SK-N-SH treated with all-trans-retinoic acid at 6 μM for 48 hours (cell line): Measurements from ENCODE around the gene TRPV4.

Experiments
- ATAC-seq: fragments of 200-7000 bp; cut with Tn5 transposase; 3 replicates; pipeline ENCODE4 v1.9.1; 2020; ENCODE audit warnings: mild to moderate bottlenecking, moderate library complexity
- BACH2 ChIP-seq: fragments of 250-450 bp; sonication (Bioruptor Pico); IDR thresholded peaks from 2 replicates; pipeline ENCODE4 v1.9.0; 2021; ENCODE audit warnings: mild to moderate bottlenecking, borderline replicate concordance
- CSDC2 ChIP-seq: fragments of 250-450 bp; sonication (Bioruptor Pico); IDR thresholded peaks from 2 replicates; pipeline ENCODE4 v1.5.0; 2020; ENCODE audit warnings: mild to moderate bottlenecking, moderate library complexity
- GLIS3 ChIP-seq: fragments of 250-450 bp; sonication (Bioruptor Pico); IDR thresholded peaks from 2 replicates; pipeline ENCODE4 v1.5.0; 2020; ENCODE audit warnings: mild to moderate bottlenecking, moderate library complexity
- ISL1 ChIP-seq: fragments of 250-450 bp; sonication (Bioruptor Pico); IDR thresholded peaks from 2 replicates; pipeline ENCODE4 v2.1.2; 2022; ENCODE audit warnings: mild to moderate bottlenecking, moderate library complexity
- OSR1 ChIP-seq: fragments of 250-450 bp; sonication (Bioruptor Pico); IDR thresholded peaks from 2 replicates; pipeline ENCODE4 v1.8.0; 2022; ENCODE audit warnings: moderate library complexity, mild to moderate bottlenecking, inconsistent platforms
- RARB ChIP-seq: fragments of 250-450 bp; sonication (Bioruptor Pico); IDR thresholded peaks from 2 replicates; pipeline ENCODE4 v1.8.0; 2021; ENCODE audit warnings: mild to moderate bottlenecking, moderate library complexity
- TOX ChIP-seq: fragments of 250-450 bp; sonication (Bioruptor Pico); IDR thresholded peaks from 2 replicates; pipeline ENCODE4 v1.8.0; 2021; ENCODE audit warnings: mild to moderate bottlenecking, moderate library complexity, borderline replicate concordance
- ZC3H10 ChIP-seq: fragments of 250-450 bp; sonication (Bioruptor Pico); IDR thresholded peaks from 2 replicates; pipeline ENCODE4 v1.5.1; 2021; ENCODE audit warnings: mild to moderate bottlenecking, moderate library complexity
- ZFP3 ChIP-seq: fragments of 250-450 bp; sonication (Bioruptor Pico); IDR thresholded peaks from 2 replicates; pipeline ENCODE4 v1.5.0; 2020; ENCODE audit warnings: mild to moderate bottlenecking, moderate library complexity
- ZFP30 ChIP-seq: fragments of 450-650 bp; formaldehyde crosslinking; IDR thresholded peaks from 2 replicates; pipeline ENCODE4 v1.5.0; 2022; ENCODE audit warnings: mild to moderate bottlenecking, moderate library complexity
- ZNF70 ChIP-seq: fragments of 450-650 bp; formaldehyde crosslinking; IDR thresholded peaks from 2 replicates; pipeline ENCODE4 v1.5.0; 2020; ENCODE audit warnings: mild to moderate bottlenecking, moderate library complexity
- TF ChIP-seq, protein P1 (sequence below): fragments of 250-450 bp; sonication (Bioruptor Pico); IDR thresholded peaks from 2 replicates; pipeline ENCODE4 v1.5.1; 2021; ENCODE audit warnings: mild to moderate bottlenecking, moderate library complexity
- TF ChIP-seq, protein P2 (sequence below): fragments of 250-450 bp; sonication (Bioruptor Pico); IDR thresholded peaks from 2 replicates; pipeline ENCODE4 v1.8.0; 2021; ENCODE audit warnings: low read depth, mild to moderate bottlenecking, moderate library complexity, borderline replicate concordance
- TF ChIP-seq, protein P3 (sequence below): fragments of 250-450 bp; sonication (Bioruptor Pico); IDR thresholded peaks from 2 replicates; pipeline ENCODE4 v1.8.0; 2020; ENCODE audit warnings: mild to moderate bottlenecking, moderate library complexity, borderline replicate concordance
- TF ChIP-seq, protein P4 (sequence below): fragments of 250-450 bp; sonication (Bioruptor Pico); IDR thresholded peaks from 2 replicates; pipeline ENCODE4 v1.5.1; 2020; ENCODE audit warnings: low read depth, mild to moderate bottlenecking, moderate library complexity
- TF ChIP-seq, protein P5 (sequence below): fragments of 250-450 bp; sonication (Bioruptor Pico); IDR thresholded peaks from 2 replicates; pipeline ENCODE4 v1.5.0; 2020; ENCODE audit warnings: mild to moderate bottlenecking, moderate library complexity

TRPV4 gene

DNA sequence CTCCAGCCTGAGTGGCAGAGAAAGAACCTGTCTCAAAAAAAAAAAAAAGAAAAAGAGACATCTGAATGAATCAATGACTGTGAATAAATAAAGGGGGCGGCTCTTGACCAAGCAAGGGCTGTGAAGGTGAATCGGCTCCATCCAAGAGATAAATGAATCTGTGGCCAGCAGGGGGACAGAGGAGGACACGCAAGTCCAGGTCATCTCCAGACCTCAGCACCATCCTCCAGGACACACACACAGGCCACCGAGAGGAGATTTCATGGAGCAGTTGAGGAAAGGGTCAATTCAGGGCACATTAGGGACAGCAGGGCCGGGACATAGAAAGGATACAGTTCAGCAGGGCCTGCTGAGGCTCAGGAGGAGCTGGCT lies 21.6 kb downstream of the TRPV4 start (continued):
- TF ChIP-seq, protein P1, sequence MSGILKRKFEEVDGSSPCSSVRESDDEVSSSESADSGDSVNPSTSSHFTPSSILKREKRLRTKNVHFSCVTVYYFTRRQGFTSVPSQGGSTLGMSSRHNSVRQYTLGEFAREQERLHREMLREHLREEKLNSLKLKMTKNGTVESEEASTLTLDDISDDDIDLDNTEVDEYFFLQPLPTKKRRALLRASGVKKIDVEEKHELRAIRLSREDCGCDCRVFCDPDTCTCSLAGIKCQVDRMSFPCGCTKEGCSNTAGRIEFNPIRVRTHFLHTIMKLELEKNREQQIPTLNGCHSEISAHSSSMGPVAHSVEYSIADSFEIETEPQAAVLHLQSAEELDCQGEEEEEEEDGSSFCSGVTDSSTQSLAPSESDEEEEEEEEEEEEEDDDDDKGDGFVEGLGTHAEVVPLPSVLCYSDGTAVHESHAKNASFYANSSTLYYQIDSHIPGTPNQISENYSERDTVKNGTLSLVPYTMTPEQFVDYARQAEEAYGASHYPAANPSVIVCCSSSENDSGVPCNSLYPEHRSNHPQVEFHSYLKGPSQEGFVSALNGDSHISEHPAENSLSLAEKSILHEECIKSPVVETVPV (CRISPR knock-in tag), result no peak
- TF ChIP-seq ZC3H10 (CRISPR knock-in tag), result no peak

DNA sequence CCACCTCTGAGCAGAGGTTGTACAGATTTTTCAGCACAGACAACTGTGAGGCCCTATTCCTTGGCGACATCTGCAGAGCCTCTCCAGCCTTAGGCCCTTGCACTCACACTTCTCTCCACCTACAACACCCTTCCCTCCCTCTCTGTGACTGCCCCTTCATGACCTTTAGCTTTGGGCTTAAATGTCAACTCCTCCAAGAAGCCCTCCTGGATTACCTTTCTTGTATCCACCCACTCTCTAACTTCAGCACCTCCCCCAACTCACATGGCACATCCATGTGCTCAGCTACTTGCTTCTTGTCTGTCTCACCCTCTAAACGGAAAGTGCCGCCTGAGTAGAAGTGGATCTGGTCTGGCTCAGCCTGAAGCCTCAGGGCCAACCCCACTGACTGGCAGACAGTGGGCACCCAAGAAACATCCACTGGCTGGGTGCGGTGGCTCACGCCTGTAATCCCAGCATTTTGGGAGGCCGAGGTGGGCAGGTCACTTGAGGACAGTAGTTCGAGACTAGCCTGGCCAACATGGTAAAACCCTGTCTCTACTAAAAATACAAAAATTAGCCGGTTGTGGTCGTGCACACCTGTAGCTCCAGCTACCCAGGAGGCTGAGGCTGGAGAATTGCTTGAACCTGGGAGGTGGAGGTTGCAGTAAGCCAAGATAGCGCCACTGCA lies 22.1 kb downstream of the TRPV4 start:
- TF ChIP-seq, protein P2, sequence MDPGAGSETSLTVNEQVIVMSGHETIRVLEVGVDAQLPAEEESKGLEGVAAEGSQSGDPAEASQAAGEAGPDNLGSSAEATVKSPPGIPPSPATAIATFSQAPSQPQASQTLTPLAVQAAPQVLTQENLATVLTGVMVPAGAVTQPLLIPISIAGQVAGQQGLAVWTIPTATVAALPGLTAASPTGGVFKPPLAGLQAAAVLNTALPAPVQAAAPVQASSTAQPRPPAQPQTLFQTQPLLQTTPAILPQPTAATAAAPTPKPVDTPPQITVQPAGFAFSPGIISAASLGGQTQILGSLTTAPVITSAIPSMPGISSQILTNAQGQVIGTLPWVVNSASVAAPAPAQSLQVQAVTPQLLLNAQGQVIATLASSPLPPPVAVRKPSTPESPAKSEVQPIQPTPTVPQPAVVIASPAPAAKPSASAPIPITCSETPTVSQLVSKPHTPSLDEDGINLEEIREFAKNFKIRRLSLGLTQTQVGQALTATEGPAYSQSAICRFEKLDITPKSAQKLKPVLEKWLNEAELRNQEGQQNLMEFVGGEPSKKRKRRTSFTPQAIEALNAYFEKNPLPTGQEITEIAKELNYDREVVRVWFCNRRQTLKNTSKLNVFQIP, result no peak
- TF ChIP-seq OSR1 (CRISPR knock-in tag), result no peak
- ATAC-seq, result no peak

DNA sequence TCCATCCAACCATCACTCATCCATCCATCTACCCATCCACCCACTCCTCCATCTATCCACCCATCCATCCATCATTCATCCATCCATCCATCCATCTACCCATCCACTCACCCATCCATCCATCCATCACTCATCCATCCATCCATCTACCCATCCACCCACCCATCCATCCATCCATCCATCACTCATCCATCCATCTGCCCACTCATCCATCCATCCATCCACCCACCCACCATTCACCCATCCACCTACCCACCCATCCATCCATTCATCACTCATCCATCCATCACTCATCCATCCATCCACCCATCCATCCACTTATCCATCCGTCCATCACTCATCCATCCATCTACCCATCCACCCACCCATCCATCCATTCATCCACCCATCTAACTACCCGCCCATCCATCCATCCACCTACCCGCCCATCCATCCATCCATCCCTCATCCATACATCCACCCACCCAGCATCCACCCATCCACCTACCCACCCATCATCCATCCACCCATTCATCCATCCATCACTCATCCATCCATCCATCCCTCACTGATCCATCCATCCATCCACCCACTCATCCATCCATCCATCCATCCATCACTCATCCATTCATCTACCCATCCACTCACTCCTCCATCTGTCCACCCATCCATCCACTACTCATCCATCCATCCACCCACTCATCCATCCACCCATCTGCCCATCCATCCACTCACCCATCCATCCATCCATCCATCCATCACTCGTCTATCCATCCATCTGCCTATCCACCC lies 24.1 kb downstream of the TRPV4 start:
- TF ChIP-seq CSDC2 (CRISPR knock-in tag), result no peak
- TF ChIP-seq, protein P3, sequence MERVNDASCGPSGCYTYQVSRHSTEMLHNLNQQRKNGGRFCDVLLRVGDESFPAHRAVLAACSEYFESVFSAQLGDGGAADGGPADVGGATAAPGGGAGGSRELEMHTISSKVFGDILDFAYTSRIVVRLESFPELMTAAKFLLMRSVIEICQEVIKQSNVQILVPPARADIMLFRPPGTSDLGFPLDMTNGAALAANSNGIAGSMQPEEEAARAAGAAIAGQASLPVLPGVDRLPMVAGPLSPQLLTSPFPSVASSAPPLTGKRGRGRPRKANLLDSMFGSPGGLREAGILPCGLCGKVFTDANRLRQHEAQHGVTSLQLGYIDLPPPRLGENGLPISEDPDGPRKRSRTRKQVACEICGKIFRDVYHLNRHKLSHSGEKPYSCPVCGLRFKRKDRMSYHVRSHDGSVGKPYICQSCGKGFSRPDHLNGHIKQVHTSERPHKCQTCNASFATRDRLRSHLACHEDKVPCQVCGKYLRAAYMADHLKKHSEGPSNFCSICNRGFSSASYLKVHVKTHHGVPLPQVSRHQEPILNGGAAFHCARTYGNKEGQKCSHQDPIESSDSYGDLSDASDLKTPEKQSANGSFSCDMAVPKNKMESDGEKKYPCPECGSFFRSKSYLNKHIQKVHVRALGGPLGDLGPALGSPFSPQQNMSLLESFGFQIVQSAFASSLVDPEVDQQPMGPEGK (CRISPR knock-in tag), result no peak
- TF ChIP-seq ZFP30 (CRISPR knock-in tag), result no peak
- no peak for TF ChIP-seq GLIS3
- no peak for TF ChIP-seq BACH2
- TF ChIP-seq ZFP3 (CRISPR knock-in tag), result no peak
- no peak for TF ChIP-seq OSR1 (CRISPR knock-in tag)
- TF ChIP-seq RARB, result no peak
- TF ChIP-seq, all 23 proteins: peak for 0
- no peak for ATAC-seq

DNA sequence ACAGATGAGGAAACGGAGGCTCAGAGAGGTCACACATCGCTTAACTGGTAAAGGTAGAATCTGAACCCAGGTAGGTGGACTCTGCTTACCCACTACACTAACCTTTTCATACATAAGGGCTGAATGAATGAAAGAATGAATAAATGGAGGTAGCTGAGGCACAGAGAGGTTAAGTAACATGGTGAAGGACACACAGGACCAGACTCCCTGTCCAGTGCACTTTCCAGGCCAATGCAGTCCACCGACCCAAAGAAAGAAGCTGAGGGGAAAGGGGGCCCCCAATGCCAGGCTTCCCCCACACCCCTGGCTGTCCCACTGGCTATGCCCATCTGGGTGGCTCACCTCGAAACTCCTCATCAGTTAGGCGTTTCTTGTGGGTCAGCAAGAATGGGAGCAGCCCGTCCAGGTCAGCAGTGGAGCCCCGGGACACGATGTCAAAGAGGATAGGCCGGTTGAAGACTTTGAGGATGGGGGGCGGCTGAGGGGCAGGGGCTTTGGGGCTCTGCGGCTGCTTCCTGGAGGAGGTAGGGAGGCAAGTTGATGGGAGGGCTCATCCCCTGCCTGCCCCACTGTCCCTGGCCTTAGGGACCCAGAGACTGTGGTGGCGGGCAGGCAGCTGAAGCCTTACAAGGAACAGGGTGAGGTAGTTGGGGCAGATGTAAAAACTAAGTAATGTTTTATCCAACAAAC lies 25.1 kb downstream of the TRPV4 start:
- ATAC-seq, result no peak
- no peak for TF ChIP-seq OSR1 (CRISPR knock-in tag)
- TF ChIP-seq ISL1 (CRISPR knock-in tag), result no peak
- TF ChIP-seq, protein P2, result no peak
- TF ChIP-seq ZC3H10 (CRISPR knock-in tag), result no peak
- no peak for TF ChIP-seq GLIS3
- no peak for TF ChIP-seq ZNF70 (CRISPR knock-in tag)
- TF ChIP-seq, protein P4, sequence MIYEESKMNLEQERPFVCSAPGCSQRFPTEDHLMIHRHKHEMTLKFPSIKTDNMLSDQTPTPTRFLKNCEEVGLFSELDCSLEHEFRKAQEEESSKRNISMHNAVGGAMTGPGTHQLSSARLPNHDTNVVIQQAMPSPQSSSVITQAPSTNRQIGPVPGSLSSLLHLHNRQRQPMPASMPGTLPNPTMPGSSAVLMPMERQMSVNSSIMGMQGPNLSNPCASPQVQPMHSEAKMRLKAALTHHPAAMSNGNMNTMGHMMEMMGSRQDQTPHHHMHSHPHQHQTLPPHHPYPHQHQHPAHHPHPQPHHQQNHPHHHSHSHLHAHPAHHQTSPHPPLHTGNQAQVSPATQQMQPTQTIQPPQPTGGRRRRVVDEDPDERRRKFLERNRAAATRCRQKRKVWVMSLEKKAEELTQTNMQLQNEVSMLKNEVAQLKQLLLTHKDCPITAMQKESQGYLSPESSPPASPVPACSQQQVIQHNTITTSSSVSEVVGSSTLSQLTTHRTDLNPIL (CRISPR knock-in tag), result no peak
- TF ChIP-seq, protein P1 (CRISPR knock-in tag), result no peak
- TF ChIP-seq, protein P5, sequence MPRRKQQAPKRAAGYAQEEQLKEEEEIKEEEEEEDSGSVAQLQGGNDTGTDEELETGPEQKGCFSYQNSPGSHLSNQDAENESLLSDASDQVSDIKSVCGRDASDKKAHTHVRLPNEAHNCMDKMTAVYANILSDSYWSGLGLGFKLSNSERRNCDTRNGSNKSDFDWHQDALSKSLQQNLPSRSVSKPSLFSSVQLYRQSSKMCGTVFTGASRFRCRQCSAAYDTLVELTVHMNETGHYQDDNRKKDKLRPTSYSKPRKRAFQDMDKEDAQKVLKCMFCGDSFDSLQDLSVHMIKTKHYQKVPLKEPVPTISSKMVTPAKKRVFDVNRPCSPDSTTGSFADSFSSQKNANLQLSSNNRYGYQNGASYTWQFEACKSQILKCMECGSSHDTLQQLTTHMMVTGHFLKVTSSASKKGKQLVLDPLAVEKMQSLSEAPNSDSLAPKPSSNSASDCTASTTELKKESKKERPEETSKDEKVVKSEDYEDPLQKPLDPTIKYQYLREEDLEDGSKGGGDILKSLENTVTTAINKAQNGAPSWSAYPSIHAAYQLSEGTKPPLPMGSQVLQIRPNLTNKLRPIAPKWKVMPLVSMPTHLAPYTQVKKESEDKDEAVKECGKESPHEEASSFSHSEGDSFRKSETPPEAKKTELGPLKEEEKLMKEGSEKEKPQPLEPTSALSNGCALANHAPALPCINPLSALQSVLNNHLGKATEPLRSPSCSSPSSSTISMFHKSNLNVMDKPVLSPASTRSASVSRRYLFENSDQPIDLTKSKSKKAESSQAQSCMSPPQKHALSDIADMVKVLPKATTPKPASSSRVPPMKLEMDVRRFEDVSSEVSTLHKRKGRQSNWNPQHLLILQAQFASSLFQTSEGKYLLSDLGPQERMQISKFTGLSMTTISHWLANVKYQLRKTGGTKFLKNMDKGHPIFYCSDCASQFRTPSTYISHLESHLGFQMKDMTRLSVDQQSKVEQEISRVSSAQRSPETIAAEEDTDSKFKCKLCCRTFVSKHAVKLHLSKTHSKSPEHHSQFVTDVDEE (CRISPR knock-in tag), result no peak
- TF ChIP-seq ZFP30 (CRISPR knock-in tag), result no peak
- TF ChIP-seq TOX, result no peak
